ENCODE results near the gene KIF16B. TPM values are rescaled to one million over a fixed set of nuclear protein-coding genes. Genes with fewer than 3 reads are reported as not detected.

The KIF16B gene
- total and polyA plus RNA-seq, 2 of the 8 experiments (the other 6 are each of a cell fraction or from before 2014, with no cell fraction given): 3.0 to 9.2 TPM

DNA sequence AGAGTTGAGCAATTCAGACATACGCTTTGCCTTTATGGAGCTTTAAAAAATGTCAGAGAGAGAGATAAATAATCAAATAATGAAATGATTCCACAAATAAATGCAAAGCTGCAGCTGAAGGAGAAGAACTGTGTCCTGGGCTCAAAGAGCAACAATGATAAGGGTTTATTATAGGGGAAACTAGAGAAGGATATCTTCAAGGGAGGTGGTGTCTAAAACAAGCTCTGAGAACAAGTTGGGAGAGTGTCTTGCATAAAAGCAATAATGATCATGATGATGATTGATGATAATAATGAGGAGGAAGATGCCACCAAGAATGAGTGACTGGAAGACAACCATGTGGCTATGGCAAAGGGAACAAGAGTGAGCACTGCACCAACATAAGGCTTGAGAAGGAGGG lies 164.3 kb downstream of the KIF16B start:
- Histone ChIP-seq H3K14ac (ENCODE audit: insufficient read length) (no peak overlapping the region), H4K20me1 (replicated peaks in 1 of 2; ENCODE audit: control insufficient read depth in 1 of 2, insufficient read depth in 2 of 2, low read length in 2 of 2) (no peaks in the 10 kb centered on the region), H3K4me2 (ENCODE audit: insufficient read depth in 1 of 2, low read depth in 2 of 2, low read length in 2 of 2) (no peak overlapping the region), H4K91ac (replicated peaks; ENCODE audit: insufficient read length, low read length) (no peak overlapping the region), H3K27me3 (replicated peaks in 1 of 4; ENCODE audit: control insufficient read depth in 3 of 4, extremely low read depth in 1 of 4, insufficient read depth in 3 of 4, low read length in 3 of 4) (no peaks in the 10 kb centered on the region), H3K36me3 (ENCODE audit: control insufficient read depth in 2 of 4, insufficient read depth in 4 of 4, low read length in 3 of 4) (0 out of 8 replicates have a peak, but pooled peaks cover 0 to 2% (median 0%) of the 10 kb centered on the region in 4 experiments), H3K79me2 (ENCODE audit: control insufficient read depth in 1 of 2, insufficient read depth in 2 of 2, low read length in 2 of 2) (no peaks in the 10 kb centered on the region), H3K23ac (ENCODE audit: insufficient read length) (no peak overlapping the region), H3K9ac (replicated peaks in 1 of 4; ENCODE audit: extremely low read depth in 1 of 4, low read depth in 3 of 4, low read length in 3 of 4) (no peak overlapping the region), H3K27ac (ENCODE audit: low read depth, low read length) (no peak overlapping the region), H2AFZ (ENCODE audit: low read length) (no peak overlapping the region), H2AK5ac (ENCODE audit: low read depth, low read length) (no peak overlapping the region), H2BK15ac (ENCODE audit: low read length) (no peak overlapping the region), H3K23me2 (ENCODE audit: low read depth, low read length) (no peaks in the 10 kb centered on the region), H3K79me1 (ENCODE audit: low read depth, low read length) (no peaks in the 10 kb centered on the region; the same call in 1 of the 2 replicates), H2BK12ac (ENCODE audit: low read depth, low read length) (no peak overlapping the region), H3K56ac (replicated peaks; ENCODE audit: insufficient read length, low read depth, low read length) (no peak overlapping the region), H4K5ac (ENCODE audit: insufficient read length, low read depth, low read length) (no peak overlapping the region), H2BK120ac (replicated peaks; ENCODE audit: low read depth, low read length) (no peak overlapping the region), H2BK5ac (ENCODE audit: low read depth, low read length) (no peak overlapping the region), H3K4me3 (ENCODE audit: extremely low read depth in 1 of 4, insufficient read depth in 2 of 4, low read depth in 3 of 4, low read length in 4 of 4) (no peak overlapping the region), H3K9me3 (ENCODE audit: insufficient read depth in 2 of 2, low read depth in 1 of 2, low read length in 1 of 2) (no peaks in the 10 kb centered on the region), H3K4me1 (replicated peaks in 1 of 4; ENCODE audit: control insufficient read depth in 3 of 4, insufficient read depth in 4 of 4, low read length in 3 of 4) (no peaks in the 10 kb centered on the region), H3K18ac (ENCODE audit: extremely low read depth, low read length) (no peak overlapping the region), H3K4ac (replicated peaks; ENCODE audit: insufficient read length, low read depth, low read length) (no peak overlapping the region), H2BK20ac (ENCODE audit: low read length) (no peak overlapping the region), H4K8ac (ENCODE audit: extremely low read depth, insufficient read depth, low read length) (no peak overlapping the region)
- ChIA-PET POLR2A (ENCODE audit: partially characterized antibody) (no interaction called here), CTCF (ENCODE audit: partially characterized antibody) (no interaction called here)
- no peak for FAIRE-seq
- no peak for DNase-seq (ENCODE audit: low read depth in 1 of 2, low spot score in 2 of 2)
- 91% methylated on average over 1 of the region's 1 CpG; no CpG with 5 or more reads in 1 of the 2 experiments for WGBS, 2 experiments (ENCODE audit: extremely low coverage in 1 of 2, insufficient coverage in 1 of 2, insufficient read length in 1 of 2, insufficient replicate concordance in 2 of 2, low coverage in 1 of 2, low lambda C conversion rate in 2 of 2, missing lambda C conversion rate in 1 of 2)
- TF ChIP-seq SP2 (IDR thresholded peaks at IDR 0.05; ENCODE audit: low read length) (no peak), SP4 (IDR thresholded peaks at IDR 0.05; ENCODE audit: low read length) (no peak), TEAD4 (IDR thresholded peaks at IDR 0.05; ENCODE audit: low read depth, low read length) (no peak), CBX5 (IDR thresholded peaks at IDR 0.05; ENCODE audit: low read depth, low read length) (no peak), EZH2 (IDR thresholded peaks at IDR 0.05; ENCODE audit: low read depth, low read length, severe bottlenecking) (no peak), SIX5 (IDR thresholded peaks at IDR 0.05; ENCODE audit: low read depth, low read length) (no peak), CREB1 (IDR thresholded peaks at IDR 0.05) (no peak), EGR1 (IDR thresholded peaks at IDR 0.05; ENCODE audit: borderline replicate concordance, low read depth, low read length) (no peak)
- TF ChIP-seq, protein P1, sequence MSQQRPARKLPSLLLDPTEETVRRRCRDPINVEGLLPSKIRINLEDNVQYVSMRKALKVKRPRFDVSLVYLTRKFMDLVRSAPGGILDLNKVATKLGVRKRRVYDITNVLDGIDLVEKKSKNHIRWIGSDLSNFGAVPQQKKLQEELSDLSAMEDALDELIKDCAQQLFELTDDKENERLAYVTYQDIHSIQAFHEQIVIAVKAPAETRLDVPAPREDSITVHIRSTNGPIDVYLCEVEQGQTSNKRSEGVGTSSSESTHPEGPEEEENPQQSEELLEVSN (IDR thresholded peaks at IDR 0.05): no peak
- TF ChIP-seq, protein P2, sequence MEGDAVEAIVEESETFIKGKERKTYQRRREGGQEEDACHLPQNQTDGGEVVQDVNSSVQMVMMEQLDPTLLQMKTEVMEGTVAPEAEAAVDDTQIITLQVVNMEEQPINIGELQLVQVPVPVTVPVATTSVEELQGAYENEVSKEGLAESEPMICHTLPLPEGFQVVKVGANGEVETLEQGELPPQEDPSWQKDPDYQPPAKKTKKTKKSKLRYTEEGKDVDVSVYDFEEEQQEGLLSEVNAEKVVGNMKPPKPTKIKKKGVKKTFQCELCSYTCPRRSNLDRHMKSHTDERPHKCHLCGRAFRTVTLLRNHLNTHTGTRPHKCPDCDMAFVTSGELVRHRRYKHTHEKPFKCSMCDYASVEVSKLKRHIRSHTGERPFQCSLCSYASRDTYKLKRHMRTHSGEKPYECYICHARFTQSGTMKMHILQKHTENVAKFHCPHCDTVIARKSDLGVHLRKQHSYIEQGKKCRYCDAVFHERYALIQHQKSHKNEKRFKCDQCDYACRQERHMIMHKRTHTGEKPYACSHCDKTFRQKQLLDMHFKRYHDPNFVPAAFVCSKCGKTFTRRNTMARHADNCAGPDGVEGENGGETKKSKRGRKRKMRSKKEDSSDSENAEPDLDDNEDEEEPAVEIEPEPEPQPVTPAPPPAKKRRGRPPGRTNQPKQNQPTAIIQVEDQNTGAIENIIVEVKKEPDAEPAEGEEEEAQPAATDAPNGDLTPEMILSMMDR (IDR thresholded peaks at IDR 0.05; ENCODE audit: control extremely low read depth in 1 of 3, insufficient read depth in 1 of 3, low read depth in 1 of 3, low read length in 3 of 3): no peak
- TF ChIP-seq, protein P3, sequence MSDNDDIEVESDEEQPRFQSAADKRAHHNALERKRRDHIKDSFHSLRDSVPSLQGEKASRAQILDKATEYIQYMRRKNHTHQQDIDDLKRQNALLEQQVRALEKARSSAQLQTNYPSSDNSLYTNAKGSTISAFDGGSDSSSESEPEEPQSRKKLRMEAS (IDR thresholded peaks at IDR 0.05): no peak

Measured in H1 (cell line).